GM19372 (cell line): ENCODE measurements around the gene LY9.
"Not testable (repeated sequence)": the region's sequence is repeated elsewhere in the genome, so short reads cannot be mapped to it uniquely, and the experiment has no call there.

Experiments used
- ATAC-seq: cut with Tn5 transposase; IDR thresholded peaks from one replicate; pipeline ENCODE4 v1.9.1; 2021; ENCODE audit warnings: mild to moderate bottlenecking, low read depth, moderate library complexity; ENCODE audit not compliant: unreplicated experiment

The LY9 gene

DNA sequence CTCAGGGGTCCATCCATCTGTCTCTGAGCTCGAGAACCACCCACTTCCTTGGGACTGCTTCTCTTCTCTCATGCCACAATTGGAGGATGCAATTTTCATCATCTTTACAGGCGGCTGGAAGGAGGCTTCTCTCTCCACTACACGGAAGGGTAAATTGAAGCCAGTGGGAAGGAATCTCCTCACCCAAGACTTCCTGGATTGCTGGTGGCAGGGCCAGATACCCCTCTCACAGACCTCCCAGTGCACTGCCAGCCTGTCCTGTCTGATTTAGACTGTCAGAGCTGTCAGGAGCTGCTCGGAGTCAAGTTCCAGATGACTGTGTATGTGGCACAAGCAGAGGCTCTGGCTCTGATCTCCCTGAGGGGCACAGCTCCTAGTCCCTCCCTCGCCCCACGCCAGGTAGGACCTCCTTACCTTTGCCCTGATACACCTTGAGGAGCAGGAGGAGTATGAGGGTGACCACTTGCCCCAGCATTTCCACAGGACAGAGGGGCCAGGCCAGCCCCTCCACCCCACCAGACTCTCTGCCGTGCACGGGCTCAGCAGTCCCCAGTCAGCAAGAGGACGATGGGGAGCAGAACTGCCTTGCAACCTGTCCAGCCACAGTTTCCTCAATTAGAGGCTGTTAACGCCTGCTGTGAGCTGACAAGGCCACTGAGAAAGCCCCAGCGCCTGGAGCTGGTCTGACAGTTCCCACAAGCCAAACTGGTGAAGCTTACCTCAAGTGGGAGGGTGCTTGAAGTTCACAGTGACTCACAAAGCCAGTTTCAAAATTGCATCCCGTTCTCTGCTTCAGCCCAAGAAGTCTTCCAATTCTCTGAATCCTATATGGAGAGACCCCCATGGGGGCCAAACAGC, 66.5 kb downstream of the LY9 start, which contains the start of gene CD244:
Gene CD244, minus strand, starts transcription at position 685 of the 858 bp plus-strand sequence. Its CDS starts 210 bp downstream, at position 475.
- ATAC-seq, result no peak

DNA sequence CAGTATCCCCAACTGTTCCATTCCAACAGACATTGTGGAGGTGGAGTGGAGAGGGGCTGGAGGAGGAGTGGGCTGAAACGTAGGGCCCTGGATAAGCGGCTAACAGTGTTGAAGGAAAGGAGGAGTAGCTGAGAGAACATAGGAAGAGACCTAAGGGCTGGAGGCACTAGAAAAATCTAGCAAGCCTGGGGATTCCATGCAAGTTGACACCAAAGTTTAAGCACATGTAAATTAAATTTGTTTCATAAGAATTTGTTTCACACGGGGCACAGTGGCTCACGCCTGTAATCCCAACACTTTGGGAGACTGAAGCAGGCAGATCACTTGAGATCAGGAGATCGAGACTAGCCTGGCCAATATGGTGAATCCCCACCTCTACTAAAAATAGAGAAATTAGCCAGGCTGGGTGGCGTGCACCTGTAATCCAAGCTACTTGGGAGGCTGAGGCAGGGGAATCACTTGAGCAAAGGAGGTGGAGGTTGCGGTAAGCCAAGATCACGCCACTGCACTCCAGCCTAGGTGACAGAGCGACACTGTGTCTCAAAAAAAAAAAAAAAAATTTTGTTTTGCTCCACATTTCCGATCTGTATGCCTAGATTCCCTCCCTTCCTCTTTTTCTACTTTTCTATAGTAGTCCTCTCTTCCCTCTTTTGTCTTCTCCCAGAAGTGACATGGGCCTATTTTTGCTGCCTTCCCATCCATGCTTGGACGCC, 67.2 kb downstream of the LY9 start:
- ATAC-seq, result no peak

DNA sequence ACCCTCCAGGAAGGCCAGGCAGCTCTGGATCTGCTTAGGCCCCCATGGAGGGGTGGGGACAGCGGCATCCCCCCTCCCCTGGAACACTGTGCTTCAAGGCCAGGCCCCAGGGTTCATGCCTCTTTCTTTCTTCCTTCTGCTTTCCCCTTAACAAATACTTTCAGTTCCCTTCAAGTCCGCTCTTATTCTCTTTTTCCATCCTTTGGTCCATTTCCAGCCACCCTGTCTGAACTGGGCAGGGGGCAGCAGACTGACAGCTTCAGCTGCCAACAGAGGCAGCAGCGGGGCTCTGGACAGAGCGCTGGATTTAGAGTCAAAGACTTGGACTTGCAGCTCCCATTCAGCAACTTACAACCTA, 67.8 kb downstream of the LY9 start:
- no peak for ATAC-seq

DNA sequence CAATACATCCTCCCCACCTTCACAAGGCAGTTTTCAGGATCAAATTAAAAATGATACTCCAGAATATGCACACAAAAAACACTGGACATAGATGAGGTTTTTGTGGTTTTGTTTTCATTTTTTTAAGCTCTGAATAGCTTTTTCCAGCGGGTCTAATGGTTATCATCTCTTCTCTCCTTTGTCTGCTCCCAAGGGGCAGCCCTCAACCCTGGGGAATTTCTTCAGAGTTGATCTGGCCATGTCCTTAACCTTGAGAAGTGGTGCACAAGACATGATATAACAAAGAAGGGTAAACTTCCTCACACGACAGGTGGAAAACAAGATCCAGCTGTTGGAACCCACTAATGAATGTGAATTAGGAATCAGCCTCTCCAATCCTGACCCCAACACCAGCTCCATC, 68.2 kb downstream of the LY9 start:
- ATAC-seq, result no peak

DNA sequence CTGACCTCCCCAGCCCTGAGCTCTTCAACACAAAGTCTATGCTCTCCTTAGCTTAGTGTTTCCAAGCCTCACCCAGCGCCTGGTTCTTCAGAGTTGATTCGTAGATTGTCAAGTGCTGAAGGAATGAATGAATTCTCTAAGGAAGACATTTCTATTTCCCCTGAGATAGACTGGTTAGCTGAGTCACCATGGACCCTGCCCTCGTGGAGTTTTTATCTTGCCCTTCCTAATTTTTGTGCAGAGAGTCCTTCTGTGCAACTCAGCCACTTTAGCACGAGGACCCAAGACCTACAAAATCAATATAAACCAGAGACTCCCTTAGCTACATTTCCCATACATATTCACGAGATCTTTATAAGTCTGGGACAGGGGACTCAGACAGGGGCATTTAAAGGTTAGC, 69.4 kb downstream of the LY9 start:
- ATAC-seq, result no peak

DNA sequence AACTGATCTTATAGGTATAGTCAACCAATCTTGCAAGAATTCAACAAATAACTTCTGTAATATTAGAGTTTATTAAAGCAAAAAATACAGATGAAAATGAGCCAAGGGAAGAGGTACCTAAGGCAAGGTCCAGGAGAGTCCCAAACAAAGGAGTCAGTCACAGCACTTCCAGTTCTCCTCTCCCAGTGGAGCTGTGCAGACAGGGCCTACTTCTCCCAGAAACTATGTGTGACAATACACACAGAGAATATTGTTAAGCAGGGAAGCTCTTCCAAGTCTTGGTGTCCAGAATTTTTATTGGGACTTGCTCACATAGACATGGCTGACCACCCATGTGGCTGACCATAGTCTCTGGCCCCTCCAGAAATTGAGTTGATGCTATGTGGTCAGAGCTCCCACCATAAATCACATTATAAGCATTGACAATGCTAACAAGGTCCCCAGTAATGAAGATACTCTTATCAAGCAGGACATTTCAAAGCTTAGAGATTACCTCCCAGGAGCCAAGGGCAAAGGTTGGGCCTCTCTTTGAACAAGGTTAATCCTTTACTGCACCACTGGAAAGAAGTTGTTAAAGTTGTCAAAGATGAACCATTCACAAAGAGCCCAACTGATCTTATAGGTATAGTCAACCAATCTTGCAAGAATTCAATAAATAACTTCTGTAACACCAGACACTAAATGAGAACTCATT, 70.2 kb downstream of the LY9 start:
- no peak for ATAC-seq

DNA sequence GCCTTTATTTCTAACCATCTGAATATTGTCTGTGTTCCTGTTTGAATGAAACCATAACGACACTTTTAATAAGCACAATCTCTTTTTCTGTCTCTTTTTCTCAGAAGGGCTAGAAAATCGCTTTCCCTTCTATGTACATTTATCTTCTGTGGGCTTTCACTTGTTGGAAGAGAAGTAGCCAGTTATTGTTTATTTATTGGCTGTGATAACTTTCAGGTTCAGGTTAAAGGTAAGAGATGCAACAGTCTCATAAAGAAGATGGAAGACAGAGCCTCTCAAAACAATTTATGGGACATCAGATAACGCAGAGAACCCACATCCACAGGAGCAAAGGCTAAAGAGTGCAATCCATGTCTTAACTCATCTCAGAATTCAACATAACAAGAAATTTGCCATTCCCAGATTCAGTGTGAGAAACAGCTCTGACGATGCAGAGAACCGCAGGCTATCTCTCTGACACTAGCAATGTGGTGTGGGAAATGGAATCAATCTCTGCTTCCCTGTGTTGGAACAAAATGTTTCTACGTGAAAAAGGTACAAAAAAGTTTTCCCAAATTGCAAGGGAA, 70.8 kb downstream of the LY9 start:
- no peak for ATAC-seq

DNA sequence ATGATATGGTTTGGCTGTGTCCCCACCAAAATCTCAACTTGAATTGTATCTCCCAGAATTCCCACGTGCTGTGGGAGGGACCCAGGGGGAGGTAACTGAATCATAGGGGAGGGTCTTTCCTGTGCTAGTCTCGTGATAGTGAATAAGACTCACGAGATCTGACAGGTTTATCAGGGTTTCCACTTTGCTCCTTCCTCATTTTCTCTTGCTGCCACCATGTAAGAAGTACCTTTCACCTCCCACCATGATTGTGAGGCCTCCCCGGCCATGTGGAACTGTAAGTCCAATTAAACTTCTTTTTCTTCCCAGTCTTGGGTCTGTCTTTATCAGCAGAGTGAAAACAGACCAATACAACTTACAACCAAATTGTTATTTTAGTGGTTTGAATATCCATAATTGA, 71.7 kb downstream of the LY9 start:
- not testable (repeated sequence) for ATAC-seq

DNA sequence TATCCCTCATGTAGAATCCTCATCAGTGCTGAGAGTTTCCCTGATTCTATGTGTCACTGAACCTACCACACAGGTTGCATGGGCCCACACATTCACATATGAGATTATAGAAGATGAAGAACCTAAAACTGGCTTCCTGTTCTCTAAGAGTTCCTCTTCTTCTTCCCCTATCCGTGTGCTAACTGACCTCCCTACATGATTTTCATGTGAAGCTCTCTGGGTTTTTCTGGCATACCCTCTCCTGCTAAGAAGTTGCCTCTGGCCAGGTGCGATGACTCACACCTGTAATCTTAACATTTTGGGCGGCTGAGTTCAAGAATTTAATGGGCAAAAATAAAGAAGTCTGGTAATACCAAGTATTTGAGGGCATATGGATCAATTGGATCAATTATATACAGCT, 72.2 kb downstream of the LY9 start:
- ATAC-seq, result no peak

DNA sequence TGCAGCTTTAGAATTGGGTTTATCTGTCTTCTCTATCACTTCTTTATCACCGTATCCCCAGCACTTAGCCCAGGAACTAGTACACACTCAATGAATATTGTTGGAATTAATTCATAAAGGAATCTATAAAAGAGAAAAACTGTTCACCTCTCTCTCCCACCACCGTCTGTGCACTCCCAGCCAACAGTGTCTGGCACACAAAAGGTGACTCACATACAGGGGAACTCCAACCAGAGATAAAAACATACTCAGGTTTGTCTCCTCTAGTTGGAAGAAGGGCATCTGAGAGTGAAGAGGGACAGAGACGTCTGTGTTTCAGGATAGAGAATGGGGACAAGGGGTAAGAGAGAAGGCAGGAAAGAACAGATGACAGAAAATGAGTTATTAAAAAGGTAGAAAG, 79.0 kb downstream of the LY9 start:
- no peak for ATAC-seq

DNA sequence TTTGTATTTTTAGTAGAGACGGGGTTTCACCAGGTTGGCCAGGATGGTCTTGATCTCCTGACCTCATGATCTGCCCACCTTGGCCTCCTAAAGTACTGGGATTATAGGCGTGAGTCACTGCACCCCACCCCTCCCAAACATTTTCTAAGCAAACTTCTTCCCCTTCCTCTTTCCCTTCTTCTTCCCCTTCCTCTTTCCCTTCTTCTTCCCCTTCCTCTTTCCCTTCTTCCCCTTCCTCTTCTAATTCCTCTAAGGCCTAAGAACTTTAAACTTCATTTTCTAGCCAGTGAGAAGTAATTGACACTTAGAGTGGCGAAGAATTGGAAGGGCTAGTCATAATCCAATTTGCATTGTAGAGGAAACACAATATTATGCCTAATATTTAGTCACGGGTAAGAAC, 79.6 kb downstream of the LY9 start:
- ATAC-seq, result not testable (repeated sequence)

DNA sequence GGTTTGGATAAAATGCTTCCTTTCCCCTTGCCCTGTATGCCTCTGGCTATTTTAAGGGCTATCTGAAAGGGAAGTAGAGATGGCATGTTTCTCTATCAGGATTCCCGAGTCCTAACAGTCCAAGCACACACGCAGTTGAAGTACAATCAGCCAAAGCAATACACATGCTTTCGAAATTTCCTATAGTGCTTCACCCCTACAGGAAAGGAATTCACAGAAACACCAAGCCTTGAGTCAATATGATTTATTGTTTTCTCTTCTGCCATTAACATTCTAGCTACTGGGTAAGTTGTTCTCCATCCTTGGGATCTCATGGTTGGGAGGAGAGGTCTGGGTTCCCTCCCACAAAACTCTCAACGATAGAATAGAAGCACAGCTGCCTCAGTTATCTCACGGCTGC, 80.3 kb downstream of the LY9 start:
- ATAC-seq, result no peak

DNA sequence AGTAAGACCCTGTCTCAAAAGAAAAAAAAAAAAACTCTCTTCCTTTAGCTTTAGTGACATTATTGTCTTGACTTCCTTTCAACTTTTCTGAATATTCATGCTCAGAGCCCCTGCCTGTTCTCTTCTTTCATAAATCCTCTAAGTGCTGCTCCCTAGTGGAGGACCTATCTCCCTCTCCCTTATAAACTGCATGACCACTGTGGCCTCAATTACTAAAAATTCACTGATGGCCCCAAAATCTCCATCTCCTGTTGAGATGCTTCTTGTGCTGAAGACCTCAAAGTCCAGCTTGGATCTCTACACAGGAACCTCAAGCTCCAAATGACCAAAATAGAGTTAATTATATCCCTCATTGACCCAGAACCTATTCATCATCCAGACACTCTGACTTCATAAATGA, 81.2 kb downstream of the LY9 start:
- ATAC-seq, result no peak
